ENCODE data around the gene ADGRB2.

The ADGRB2 gene

DNA sequence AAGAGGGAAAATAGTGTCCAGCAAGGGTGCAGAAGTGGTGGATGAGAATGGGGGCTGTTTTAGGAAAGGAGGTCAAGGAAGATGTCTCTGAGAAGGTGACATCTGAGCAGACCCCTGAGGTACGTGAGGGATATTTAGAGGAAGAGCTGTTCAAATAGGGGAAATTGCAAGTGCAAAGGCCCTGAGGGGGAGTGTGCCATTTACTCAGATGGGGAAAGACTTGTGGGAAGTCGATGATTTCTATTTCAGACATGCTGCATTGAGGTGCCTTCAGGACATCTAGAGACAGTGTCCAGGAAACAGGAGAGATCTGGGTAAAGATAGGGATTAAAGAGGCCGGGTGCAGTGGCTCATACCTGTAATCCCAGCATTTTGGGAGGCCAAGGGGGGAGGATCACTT lies 10.4 kb upstream of the ADGRB2 start:
- Histone ChIP-seq H3K9me2 (replicated peaks; ENCODE audit: low read depth, low read length) (no peaks in the 10 kb centered on the region), H3K4me1 (ENCODE audit: insufficient read depth, low read length, poor library complexity, severe bottlenecking) (no peaks in the 10 kb centered on the region), H3F3A (ENCODE audit: low read depth) (no peaks in the 10 kb centered on the region), H4K20me1 (ENCODE audit: insufficient read depth, low read length, poor library complexity, severe bottlenecking) (no peaks in the 10 kb centered on the region), H3K9ac (ENCODE audit: low read depth, low read length, poor library complexity, severe bottlenecking) (no peak overlapping the region), H3K36me3 (ENCODE audit: insufficient read depth, low read length) (no peaks in the 10 kb centered on the region), H3K79me2 (ENCODE audit: insufficient read depth, low read length) (no peaks in the 10 kb centered on the region), H2AFZ (ENCODE audit: low read length) (no peak overlapping the region), H3K4me3 (ENCODE audit: low read length, poor library complexity, severe bottlenecking) (no peak overlapping the region), H3K27me3 (ENCODE audit: insufficient read depth, low read length, poor library complexity, severe bottlenecking) (peaks cover 13% of the 10 kb centered on the region), H3K4me2 (ENCODE audit: low read depth, low read length, poor library complexity, severe bottlenecking) (no peak overlapping the region), H3K9me3 (ENCODE audit: insufficient read depth, low read depth, low read length) (no peaks in the 10 kb centered on the region)
- TF ChIP-seq, protein P1, sequence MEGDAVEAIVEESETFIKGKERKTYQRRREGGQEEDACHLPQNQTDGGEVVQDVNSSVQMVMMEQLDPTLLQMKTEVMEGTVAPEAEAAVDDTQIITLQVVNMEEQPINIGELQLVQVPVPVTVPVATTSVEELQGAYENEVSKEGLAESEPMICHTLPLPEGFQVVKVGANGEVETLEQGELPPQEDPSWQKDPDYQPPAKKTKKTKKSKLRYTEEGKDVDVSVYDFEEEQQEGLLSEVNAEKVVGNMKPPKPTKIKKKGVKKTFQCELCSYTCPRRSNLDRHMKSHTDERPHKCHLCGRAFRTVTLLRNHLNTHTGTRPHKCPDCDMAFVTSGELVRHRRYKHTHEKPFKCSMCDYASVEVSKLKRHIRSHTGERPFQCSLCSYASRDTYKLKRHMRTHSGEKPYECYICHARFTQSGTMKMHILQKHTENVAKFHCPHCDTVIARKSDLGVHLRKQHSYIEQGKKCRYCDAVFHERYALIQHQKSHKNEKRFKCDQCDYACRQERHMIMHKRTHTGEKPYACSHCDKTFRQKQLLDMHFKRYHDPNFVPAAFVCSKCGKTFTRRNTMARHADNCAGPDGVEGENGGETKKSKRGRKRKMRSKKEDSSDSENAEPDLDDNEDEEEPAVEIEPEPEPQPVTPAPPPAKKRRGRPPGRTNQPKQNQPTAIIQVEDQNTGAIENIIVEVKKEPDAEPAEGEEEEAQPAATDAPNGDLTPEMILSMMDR (conservative IDR thresholded peaks at IDR 0.05; ENCODE audit: low read length): no peak
- no peak for TF ChIP-seq EZH2phosphoT487 (IDR thresholded peaks at IDR 0.05; ENCODE audit: borderline replicate concordance)

DNA sequence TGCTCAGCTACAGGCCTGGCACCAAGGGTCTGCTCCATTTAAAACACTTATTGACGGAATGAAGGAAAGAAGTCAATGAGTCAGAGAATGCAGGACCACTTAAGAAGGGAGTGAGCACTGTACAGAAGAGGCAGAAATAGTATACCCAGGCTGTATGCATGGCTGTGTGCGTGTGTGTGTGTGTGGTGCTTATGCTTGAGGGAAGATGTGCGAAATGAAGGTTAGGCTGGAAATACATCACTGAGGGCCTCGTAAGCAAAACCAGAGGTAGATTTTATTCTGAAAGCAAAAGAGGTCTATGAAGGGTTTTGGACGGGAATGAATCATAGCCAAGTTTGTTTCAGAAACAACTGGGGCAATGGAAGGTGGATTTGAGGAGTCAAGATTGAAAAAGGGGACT lies 9.7 kb upstream of the ADGRB2 start:
- no peak overlapping the region for H3K4me3 ChIP-seq (ENCODE audit: low read length, poor library complexity, severe bottlenecking)
- peaks cover 13% of the 10 kb centered on the region for H3K27me3 ChIP-seq (ENCODE audit: insufficient read depth, low read length, poor library complexity, severe bottlenecking)

DNA sequence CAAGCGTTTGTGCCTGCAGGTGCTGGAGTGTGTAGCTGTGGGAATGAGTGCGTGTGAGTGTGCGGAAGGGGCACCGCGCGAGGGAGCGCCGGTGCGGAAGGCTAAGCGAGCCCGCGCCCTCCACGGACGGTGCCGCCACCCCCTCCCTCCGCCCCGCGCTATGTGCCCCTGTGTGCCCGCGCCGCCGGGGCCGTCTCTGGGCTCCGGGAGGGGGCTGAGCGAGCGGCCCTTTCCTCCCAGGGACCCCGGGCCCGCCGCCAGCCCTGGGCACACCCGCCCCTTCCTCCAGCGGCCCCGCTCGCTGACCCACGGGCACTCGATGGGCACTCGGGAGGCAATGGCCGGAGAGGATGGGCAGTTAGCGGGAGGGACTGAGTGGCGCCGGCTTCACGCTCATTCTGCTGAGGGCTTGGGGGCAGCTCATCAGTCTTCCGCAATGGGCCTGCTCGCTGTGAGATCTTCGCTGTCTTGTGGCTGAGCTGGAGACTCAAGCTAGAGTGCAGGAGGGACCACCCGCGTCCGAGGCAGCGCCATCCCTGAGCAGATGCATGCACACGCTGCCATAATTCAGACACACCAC lies 8.6 kb upstream of the ADGRB2 start:
- H3K27me3 ChIP-seq (ENCODE audit: insufficient read depth, low read length, poor library complexity, severe bottlenecking): peaks cover 13% of the 10 kb centered on the region
- H2AFZ ChIP-seq (ENCODE audit: low read length): no peak overlapping the region
- no peak overlapping the region for H3K9ac ChIP-seq (ENCODE audit: low read depth, low read length, poor library complexity, severe bottlenecking)
- TF ChIP-seq, protein P1 (conservative IDR thresholded peaks at IDR 0.05; ENCODE audit: low read length): no peak
- no peak for TF ChIP-seq EZH2phosphoT487 (IDR thresholded peaks at IDR 0.05; ENCODE audit: borderline replicate concordance)
- H3K36me3 ChIP-seq (ENCODE audit: insufficient read depth, low read length): no peaks in the 10 kb centered on the region
- no peaks in the 10 kb centered on the region for H3K79me2 ChIP-seq (ENCODE audit: insufficient read depth, low read length)
- H3K9me3 ChIP-seq (ENCODE audit: insufficient read depth, low read depth, low read length): no peaks in the 10 kb centered on the region
- no peaks in the 10 kb centered on the region for H3F3A ChIP-seq (ENCODE audit: low read depth)
- H3K4me2 ChIP-seq (ENCODE audit: low read depth, low read length, poor library complexity, severe bottlenecking): no peak overlapping the region
- no peaks in the 10 kb centered on the region for H4K20me1 ChIP-seq (ENCODE audit: insufficient read depth, low read length, poor library complexity, severe bottlenecking)
- H3K4me3 ChIP-seq (ENCODE audit: low read length, poor library complexity, severe bottlenecking): no peak overlapping the region
- no peaks in the 10 kb centered on the region for H3K4me1 ChIP-seq (ENCODE audit: insufficient read depth, low read length, poor library complexity, severe bottlenecking)
- no peaks in the 10 kb centered on the region for H3K9me2 ChIP-seq (replicated peaks; ENCODE audit: low read depth, low read length)

More for the DNA sequence above, 9.7 kb upstream of the ADGRB2 start:
- no peaks in the 10 kb centered on the region for H3F3A ChIP-seq (ENCODE audit: low read depth)
- no peaks in the 10 kb centered on the region for H4K20me1 ChIP-seq (ENCODE audit: insufficient read depth, low read length, poor library complexity, severe bottlenecking)
- no peak overlapping the region for H2AFZ ChIP-seq (ENCODE audit: low read length)
- no peaks in the 10 kb centered on the region for H3K36me3 ChIP-seq (ENCODE audit: insufficient read depth, low read length)
- no peaks in the 10 kb centered on the region for H3K9me2 ChIP-seq (replicated peaks; ENCODE audit: low read depth, low read length)
- no peaks in the 10 kb centered on the region for H3K4me1 ChIP-seq (ENCODE audit: insufficient read depth, low read length, poor library complexity, severe bottlenecking)
- no peaks in the 10 kb centered on the region for H3K9me3 ChIP-seq (ENCODE audit: insufficient read depth, low read depth, low read length)
- H3K9ac ChIP-seq (ENCODE audit: low read depth, low read length, poor library complexity, severe bottlenecking): no peak overlapping the region
- no peak for TF ChIP-seq EZH2phosphoT487 (IDR thresholded peaks at IDR 0.05; ENCODE audit: borderline replicate concordance)
- TF ChIP-seq, protein P1 (conservative IDR thresholded peaks at IDR 0.05; ENCODE audit: low read length): no peak
- no peaks in the 10 kb centered on the region for H3K79me2 ChIP-seq (ENCODE audit: insufficient read depth, low read length)
- no peak overlapping the region for H3K4me2 ChIP-seq (ENCODE audit: low read depth, low read length, poor library complexity, severe bottlenecking)

Data from Loucy (cell line).